Coronary artery (tissue), 2 donors: ENCODE results near the gene CD1B.

Experiments
- DNase-seq: peaks from one replicate; pipeline ENCODE4 v3.0.0-alpha.2; 2017; ENCODE audit warnings: low spot score
- H3K27ac ChIP-seq, 2 donors: fragments of 200-600 bp; sonication (generic); one replicate each; pipeline ENCODE4 v1.5.1; 2016 to 2019
- H3K4me3 ChIP-seq: fragments of 200-600 bp; sonication (generic); 2 replicates; pipeline ENCODE4 v1.5.1; 2016; ENCODE audit warnings: mild to moderate bottlenecking, moderate library complexity
- CTCF ChIP-seq: fragments of 200-600 bp; sonication (generic); IDR thresholded peaks from one replicate; pipeline ENCODE4 v1.5.1; 2019; ENCODE audit warnings: antibody characterized with exemption

Gene CD1B

GRCh38 chr1:158334526-158335212 is 3.3 kb upstream of the CD1B start:
- no peak overlapping the region for H3K4me3 ChIP-seq
- no peak for DNase-seq
- TF ChIP-seq CTCF: no peak
- H3K27ac ChIP-seq: no peak overlapping the region

- DNase-seq: no peak
- Histone ChIP-seq H3K4me3 (no peak overlapping the region), H3K27ac (no peak overlapping the region)
- TF ChIP-seq CTCF: no peak
Observed at GRCh38 chr1:158333405-158334155, 2.2 kb upstream of the CD1B start.

GRCh38 chr1:158331106-158331425 is 265 bp downstream of the CD1B start:
- H3K27ac ChIP-seq: no peak overlapping the region
- TF ChIP-seq CTCF: no peak
- DNase-seq: no peak
- H3K4me3 ChIP-seq: no peak overlapping the region

GRCh38 chr1:158330391-158331105 is 783 bp downstream of the CD1B start:
- Histone ChIP-seq H3K4me3 (no peak overlapping the region), H3K27ac (no peak overlapping the region)
- DNase-seq: no peak
- TF ChIP-seq CTCF: no peak

GRCh38 chr1:158329733-158330132 is 1.6 kb downstream of the CD1B start:
- H3K27ac ChIP-seq: no peak overlapping the region
- no peak overlapping the region for H3K4me3 ChIP-seq
- no peak for DNase-seq
- TF ChIP-seq CTCF: no peak

- no peak for TF ChIP-seq CTCF
- no peak for DNase-seq
Observed at GRCh38 chr1:158329300-158329699, 2.0 kb downstream of the CD1B start.

More at GRCh38 chr1:158329300-158329699, 2.0 kb downstream of the CD1B start:
- Histone ChIP-seq H3K4me3 (no peak overlapping the region), H3K27ac (no peak overlapping the region)
